G401 (cell line): ENCODE measurements around the gene HEPACAM. TPM values are rescaled to one million over a fixed set of nuclear protein-coding genes. Genes with fewer than 3 reads are reported as not detected.

Experiments used
- DNase-seq: peaks from one replicate; pipeline ENCODE4 v3.0.0-alpha.2; 2015; ENCODE audit warnings: low spot score
- in situ Hi-C: cut with HindIII; loops from 2 replicates; pipeline ENCODE4 v1.10.0; 2016; ENCODE audit warnings: low sequenced_read_pairs, mixed read lengths
- total RNA-seq: library from RNA; depleted of rRNA; stranded (reverse); fragments of >200 nt; shearing (Covaris generic); gene quantifications from 2 replicates; pipeline ENCODE4 v1.2.3, GENCODE V29; 2014

Gene HEPACAM
- total RNA-seq, 1 experiment from 2014 or later = not detected

- in situ Hi-C loops = no loop called here
- DNase-seq = no peak
Measured at GRCh38 chr11:124890683-124891372, 45.0 kb downstream of the HEPACAM start.

GRCh38 chr11:124890151-124890550 lies 45.7 kb downstream of the HEPACAM start:
- DNase-seq = no peak
- in situ Hi-C loops = no loop called here

GRCh38 chr11:124889191-124890091 lies 46.4 kb downstream of the HEPACAM start:
- no peak for DNase-seq
- in situ Hi-C loops = no loop called here

GRCh38 chr11:124887667-124888013 lies 48.2 kb downstream of the HEPACAM start:
- DNase-seq = no peak
- in situ Hi-C loops = no loop called here

- DNase-seq = no peak
- in situ Hi-C loops = no loop called here
Measured at GRCh38 chr11:124886978-124887666, 48.7 kb downstream of the HEPACAM start.

- in situ Hi-C loops = no loop called here
- DNase-seq = no peak
Measured at GRCh38 chr11:124886476-124886875, 49.4 kb downstream of the HEPACAM start.

- in situ Hi-C loops = no loop called here
- no peak for DNase-seq
Measured at GRCh38 chr11:124884869-124885479, 50.9 kb downstream of the HEPACAM start.

GRCh38 chr11:124884340-124884739 lies 51.5 kb downstream of the HEPACAM start:
- DNase-seq = no peak

GRCh38 chr11:124882339-124883071 lies 53.3 kb downstream of the HEPACAM start:
- DNase-seq = no peak
- in situ Hi-C loops = no loop called here

More at GRCh38 chr11:124884340-124884739, 51.5 kb downstream of the HEPACAM start:
- in situ Hi-C loops = no loop called here

GRCh38 chr11:124880958-124881357 lies 54.9 kb downstream of the HEPACAM start:
- in situ Hi-C loops = no loop called here

GRCh38 chr11:124880290-124880611 lies 55.6 kb downstream of the HEPACAM start:
- no peak for DNase-seq
- in situ Hi-C loops = no loop called here

More at GRCh38 chr11:124880958-124881357, 54.9 kb downstream of the HEPACAM start:
- DNase-seq = no peak

- no peak for DNase-seq
- in situ Hi-C loops = no loop called here
Measured at GRCh38 chr11:124879493-124880289, 56.2 kb downstream of the HEPACAM start.

GRCh38 chr11:124878759-124879492 lies 56.9 kb downstream of the HEPACAM start:
- in situ Hi-C loops = no loop called here
- DNase-seq = no peak

GRCh38 chr11:124877910-124878758 lies 57.7 kb downstream of the HEPACAM start:
- no peak for DNase-seq
- in situ Hi-C loops = no loop called here

GRCh38 chr11:124877631-124877909 lies 58.3 kb downstream of the HEPACAM start:
- in situ Hi-C loops = no loop called here
- no peak for DNase-seq

GRCh38 chr11:124876818-124877630 lies 58.8 kb downstream of the HEPACAM start:
- no peak for DNase-seq
- in situ Hi-C loops = no loop called here
